Ovary (tissue), 9 donors: Measurements from ENCODE around the gene MYO1B. TPM values are rescaled to one million over a fixed set of nuclear protein-coding genes. Genes with fewer than 3 reads are reported as not detected.
A peak's percentile ranks its signal among the peaks of the same experiment; 100 is the strongest.

Source experiments
- DNase-seq, 5 donors: peaks; one replicate each; pipeline ENCODE4 v3.0.0-alpha.2; 2019 to 2020
- H3K27ac ChIP-seq, 2 donors: fragments of 200-600 bp; one replicate each; pipeline versions ENCODE4 v1.5.1 to v1.8.0; 2019 to 2022
- H3K27me3 ChIP-seq: fragments of 200-600 bp; one replicate; pipeline ENCODE4 v1.8.0; 2022
- H3K36me3 ChIP-seq: fragments of 200-600 bp; sonication (generic); one replicate; pipeline ENCODE4 v1.5.1; 2019
- H3K4me1 ChIP-seq: one replicate; pipeline ENCODE4 v1.8.1; 2013; ENCODE audit warnings: mild to moderate bottlenecking, moderate library complexity; ENCODE audit not compliant: insufficient read depth
- H3K4me3 ChIP-seq: fragments of 200-600 bp; sonication (generic); one replicate; pipeline ENCODE4 v1.5.1; 2017
- H3K9me3 ChIP-seq, 2 donors: fragments of 200-600 bp in 1 of 2; sonication (generic) in 1 of 2; one replicate each; pipeline versions ENCODE4 v1.5.1 to v1.8.1; 2013 to 2019; ENCODE audit warnings: mild to moderate bottlenecking in 1 of 2, moderate library complexity in 1 of 2
- CTCF ChIP-seq, 3 donors: fragments of 450-650 bp in 2 of 3; fragments of 200-600 bp in 1 of 3; IDR thresholded peaks; one replicate each; pipeline versions ENCODE4 v1.5.1 to v1.8.0; 2016 to 2022; ENCODE audit warnings: antibody characterized with exemption in 3 of 3, mild to moderate bottlenecking in 1 of 3
- EP300 ChIP-seq: sonication (generic); formaldehyde crosslinking; IDR thresholded peaks from one replicate; pipeline ENCODE4 v1.6.1; 2017; ENCODE audit warnings: antibody characterized with exemption
- POLR2A ChIP-seq: fragments of 450-650 bp; IDR thresholded peaks from one replicate; pipeline ENCODE4 v1.6.1; 2017; ENCODE audit warnings: antibody characterized with exemption, mild to moderate bottlenecking, moderate library complexity
- WGBS, 3 donors: extraction: QIAGEN DNeasy Blood & Tissue Kit in 1 of 3; methylation state at CpG; one replicate each; pipeline versions ENCODE4 v1.1.5 to v1.1.7; 2013 to 2017; 5-methylcytosine and 5-hydroxymethylcytosine counted together
- intact Hi-C, 4 donors: fragments of 100-400 bp; cut with DNase I; formaldehyde crosslinking; loops; one replicate each; pipeline versions ENCODE4 v1.11.0 to v1.15.1; 2022 to 2023
- polyA plus RNA-seq, 2 donors: library from polyadenylated mRNA; stranded (reverse); fragments of 200-250 nt in 1 of 2; fragments of 350-450 nt in 1 of 2; fragmentation: Illumina TruSeq in 1 of 2; extraction: RNeasy Lipid Tissue Mini Kit (QIAGEN cat#74804) in 1 of 2; gene quantifications; one replicate each; pipeline ENCODE4 v1.2.3, GENCODE V29; 2013 to 2014
- total RNA-seq, 7 donors: library from RNA; depleted of rRNA in 2 of 7; stranded (reverse); fragments of >200 nt in 2 of 7; fragmentation: NEBNext Ultra II Directional in 3 of 7; extraction: Animal tissue kit (Norgen Biotek cat#: 25700) in 3 of 7; gene quantifications; one replicate each; pipeline versions ENCODE4 v1.1.0 to v1.2.4, GENCODE V29; 2016 to 2023
- donor health status: DM: no; HTN: no; CAD: no; lungs with moderate emphysema.
- donor health status: DM: no; HTN: no; CAD: no.
- donor health status: Bipolar disorder and iron deficiency.
- donor health status: DM: yes; HTN: yes; CAD: no.
- donor health status: DM: no; HTN: no; CAD: no.
- donor health status: DM: yes; HTN: yes; CAD: no.

MYO1B gene
- total and polyA plus RNA-seq, 9 donors, result 15.8 to 34.7 (median 27.3) TPM

GRCh38 chr2:191231995-191232394, 13.2 kb upstream of the MYO1B start:
- H3K4me3 ChIP-seq, result no peak overlapping the region
- intact Hi-C loops, result loop anchor here in 2 of 4 donors (2.0 to 5.0 kb wide), 2 partner anchors 269 to 270 kb away; no protein-coding TSS in a partner anchor
- peaks cover 2% of the 10 kb centered on the region for H3K4me1 ChIP-seq
- no peak for DNase-seq
- 5 to 17% (median 12%) methylated on average over 2 of the region's 2 CpGs for WGBS, 3 donors
- H3K27ac ChIP-seq, result no peak overlapping the region
- H3K27me3 ChIP-seq, result no peaks in the 10 kb centered on the region
- H3K9me3 ChIP-seq, result no peaks in the 10 kb centered on the region
- H3K36me3 ChIP-seq, result no peaks in the 10 kb centered on the region
- TF ChIP-seq CTCF (IDR thresholded peaks at IDR 0.05), result peak; percentile 7 to 62 (median 40)
- no peak for TF ChIP-seq EP300

- no peak for TF ChIP-seq CTCF (IDR thresholded peaks at IDR 0.05)
- no peak for TF ChIP-seq EP300
- no peak for TF ChIP-seq POLR2A
- Histone ChIP-seq H3K4me1 (peaks cover 2% of the 10 kb centered on the region), H3K27me3 (no peaks in the 10 kb centered on the region), H3K4me3 (no peak overlapping the region), H3K9me3 (no peaks in the 10 kb centered on the region), H3K27ac (no peak overlapping the region), H3K36me3 (no peaks in the 10 kb centered on the region)
- WGBS, 3 donors, result 71 to 96% (median 89%) methylated on average over 5 of the region's 5 CpGs
- no peak for DNase-seq
- intact Hi-C loops, result loop anchor here in 2 of 4 donors (2.0 to 5.0 kb wide), 2 partner anchors 267 to 269 kb away; no protein-coding TSS in a partner anchor
Measured at GRCh38 chr2:191233533-191233932, 11.7 kb upstream of the MYO1B start.

- Histone ChIP-seq H3K9me3 (no peaks in the 10 kb centered on the region), H3K4me1 (peaks cover 2% of the 10 kb centered on the region), H3K27me3 (no peaks in the 10 kb centered on the region), H3K27ac (no peak overlapping the region), H3K36me3 (no peaks in the 10 kb centered on the region), H3K4me3 (no peak overlapping the region)
- no peak for DNase-seq
- TF ChIP-seq CTCF (IDR thresholded peaks at IDR 0.05) (no peak), POLR2A (no peak), EP300 (no peak)
- WGBS, 3 donors, result 74 to 86% (median 83%) methylated on average over 1 of the region's 1 CpG
- intact Hi-C loops, result loop anchor here in 1 of 4 donors (5.0 kb wide), 1 partner anchor 268 kb away; no protein-coding TSS in a partner anchor
Measured at GRCh38 chr2:191234376-191234775, 10.8 kb upstream of the MYO1B start.

GRCh38 chr2:191240871-191241270, 4.3 kb upstream of the MYO1B start:
- Histone ChIP-seq H3K4me3 (no peak overlapping the region), H3K36me3 (no peaks in the 10 kb centered on the region), H3K27ac (no peak overlapping the region), H3K4me1 (no peaks in the 10 kb centered on the region), H3K27me3 (no peaks in the 10 kb centered on the region), H3K9me3 (no peaks in the 10 kb centered on the region)
- intact Hi-C loops, result loop anchor here in 2 of 4 donors (10.0 kb wide), 2 partner anchors 64 to 264 kb away; no protein-coding TSS in a partner anchor
- WGBS, 3 donors, result 93 to 96% (median 94%) methylated on average over 5 of the region's 5 CpGs
- TF ChIP-seq EP300 (no peak), POLR2A (no peak), CTCF (IDR thresholded peaks at IDR 0.05) (no peak)
- DNase-seq, result no peak
